GM12878 (cell line): Measurements from ENCODE around the gene PRDM16. TPM values are rescaled to one million over a fixed set of nuclear protein-coding genes. Genes with fewer than 3 reads are reported as not detected.

Source experiments
- ATAC-seq: fragments of 200-7000 bp; cut with Tn5 transposase; 3 replicates; pipeline ENCODE4 v1.9.1; 2020; ENCODE audit warnings: mild to moderate bottlenecking, moderate library complexity
- BruUV-seq: library from RNA; stranded (reverse); fragments of 400-500 nt; replicated peaks from 2 replicates; lab custom pipeline; 2021; lab: Mats Ljungman, UMichigan
- CTCF ChIA-PET: fragments of 300-600 bp; sonication (Branson Sonifier 250); formaldehyde crosslinking; extraction: SDS; loops from one replicate; lab custom pipeline; 2021; ENCODE audit warnings: inconsistent platforms; lab: Yijun Ruan, JAX
- POLR2A ChIA-PET: fragments of 350-600 bp; formaldehyde crosslinking; extraction: SDS; loops from one replicate; lab custom pipeline; 2021; ENCODE audit warnings: inconsistent platforms; lab: Charles Lee
- RAD21 ChIA-PET: fragments of 300-600 bp; sonication (Branson Sonifier 250); formaldehyde crosslinking; loops from one replicate; lab custom pipeline; 2023; ENCODE audit warnings: antibody characterized with exemption; ENCODE audit not compliant: unreplicated experiment; lab: Charles Lee
- SMC1A ChIA-PET: fragments of 300-600 bp; sonication (Branson Sonifier 250); formaldehyde crosslinking; loops from one replicate; lab custom pipeline; 2023; ENCODE audit not compliant: unreplicated experiment, uncharacterized antibody; lab: Charles Lee
- DNase-seq: peaks from one replicate; pipeline ENCODE4 v3.0.0-alpha.2; 2011; ENCODE audit warnings: low read depth, low spot score
- FAIRE-seq: peaks from 3 replicates; lab custom pipeline; 2011; peaks lifted over from hg19 to GRCh38; lab: Jason Lieb, UNC
- H2AFZ ChIP-seq: 2 replicates; pipeline ENCODE4 v1.6.0; 2011; ENCODE audit warnings: low read depth, low read length, control low read depth; ENCODE audit not compliant: control insufficient read depth
- H3K27ac ChIP-seq: 2 replicates; pipeline ENCODE4 v1.5.1; 2011; ENCODE audit warnings: control low read depth; ENCODE audit not compliant: control insufficient read depth, insufficient read depth
- H3K27me3 ChIP-seq, 2 experiments: replicated peaks in 1 of 2; 2 replicates each; pipeline versions ENCODE4 v1.6.0 to v1.6.1; 2011; ENCODE audit warnings: low read length in 1 of 2; ENCODE audit not compliant: control insufficient read depth in 2 of 2, insufficient read depth in 2 of 2
- H3K36me3 ChIP-seq, 2 experiments: 2 replicates each; pipeline ENCODE4 v1.5.1; 2011; ENCODE audit warnings: low read length in 1 of 2; ENCODE audit not compliant: control insufficient read depth in 2 of 2, insufficient read depth in 2 of 2
- H3K4me1 ChIP-seq: 2 replicates; pipeline ENCODE4 v1.6.1; 2011; ENCODE audit warnings: mild to moderate bottlenecking, low read length, moderate library complexity, mixed read lengths; ENCODE audit not compliant: control insufficient read depth, insufficient read depth
- H3K4me2 ChIP-seq: 2 replicates; pipeline ENCODE4 v1.6.0; 2011; ENCODE audit warnings: control low read depth; ENCODE audit not compliant: control insufficient read depth, insufficient read depth
- H3K4me3 ChIP-seq: fragments of 200-600 bp; sonication (generic); 2 replicates; pipeline ENCODE4 v1.5.1; 2016
- H3K79me2 ChIP-seq: 2 replicates; pipeline ENCODE4 v1.6.0; 2011; ENCODE audit warnings: low read length; ENCODE audit not compliant: control insufficient read depth, insufficient read depth
- H3K9ac ChIP-seq: 2 replicates; pipeline ENCODE4 v1.8.0; 2011; ENCODE audit warnings: low read length, control low read depth, mixed read lengths; ENCODE audit not compliant: control insufficient read depth, insufficient read depth
- H3K9me3 ChIP-seq: replicated peaks from 3 replicates; pipeline ENCODE4 v1.5.1; 2011; ENCODE audit warnings: mild to moderate bottlenecking, low read length; ENCODE audit not compliant: control insufficient read depth, insufficient read depth
- H4K20me1 ChIP-seq: 2 replicates; pipeline ENCODE4 v1.6.0; 2011; ENCODE audit not compliant: control insufficient read depth, insufficient read depth
- FOXK2 ChIP-seq: fragments of 450-650 bp; IDR thresholded peaks from 2 replicates; pipeline ENCODE4 v1.6.1; 2017; ENCODE audit warnings: mild to moderate bottlenecking, moderate library complexity
- FOXM1 ChIP-seq: IDR thresholded peaks from 2 replicates; pipeline ENCODE4 v1.6.1; 2012; ENCODE audit warnings: low read depth, mild to moderate bottlenecking, inconsistent platforms, low read length, moderate library complexity
- RAD51 ChIP-seq: fragments of 450-650 bp; IDR thresholded peaks from 2 replicates; pipeline ENCODE4 v1.6.1; 2016; ENCODE audit warnings: moderate library complexity, mild to moderate bottlenecking, inconsistent platforms
- RB1 ChIP-seq: fragments of 450-650 bp; formaldehyde crosslinking; IDR thresholded peaks from 2 replicates; pipeline ENCODE4 v1.6.1; 2017; ENCODE audit warnings: mild to moderate bottlenecking, borderline replicate concordance
- REST ChIP-seq: IDR thresholded peaks from 2 replicates; pipeline ENCODE4 v1.6.1; 2012; ENCODE audit warnings: mild to moderate bottlenecking, low read depth, low read length
- TCF3 ChIP-seq: IDR thresholded peaks from 2 replicates; pipeline ENCODE4 v1.6.1; 2012; ENCODE audit warnings: low read depth, mild to moderate bottlenecking, low read length, borderline replicate concordance; ENCODE audit not compliant: insufficient read depth
- ZNF207 ChIP-seq: fragments of 450-650 bp; IDR thresholded peaks from 2 replicates; pipeline ENCODE4 v1.6.1; 2014; ENCODE audit warnings: antibody characterized with exemption, mild to moderate bottlenecking, borderline replicate concordance
- ZNF384 ChIP-seq: IDR thresholded peaks from 2 replicates; pipeline ENCODE4 v1.6.1; 2012; ENCODE audit warnings: low read depth, mild to moderate bottlenecking, low read length, improper control_type of control experiment, borderline replicate concordance
- ZNF687 ChIP-seq: fragments of 450-650 bp; IDR thresholded peaks from 2 replicates; pipeline ENCODE4 v1.6.1; 2017; ENCODE audit warnings: mild to moderate bottlenecking, moderate library complexity
- WGBS: methylation state at CpG from one replicate; pipeline ENCODE4 v1.1.6; 2016; ENCODE audit warnings: low lambda C conversion rate; ENCODE audit not compliant: insufficient replicate concordance, insufficient coverage; ENCODE audit errors: missing lambda C conversion rate; 5-methylcytosine and 5-hydroxymethylcytosine counted together
- in situ Hi-C: fragments of 300-500 bp; cut with MboI; formaldehyde crosslinking; loops from 9 replicates; pipeline ENCODE4 v1.14.3; 2018; ENCODE audit warnings: mixed read lengths
- intact Hi-C: fragments of 100-400 bp; cut with micrococcal nuclease; formaldehyde crosslinking; loops from one replicate; pipeline ENCODE4 v1.14.2; 2022; ENCODE audit not compliant: unreplicated experiment
- polyA plus RNA-seq, 11 experiments: library from polyadenylated mRNA; depleted of rRNA in 4 of 11; unstranded in 6 of 11; stranded (reverse) in 5 of 11; fragments of >200 nt; fragmentation: Nextera tagmentation in 4 of 11; fragmentation: Illumina TruSeq in 1 of 11; extraction: Ambion mirVana in 4 of 11; extraction: Trizol in 1 of 11; gene quantifications; 1 replicate in 1 of 11; 2 replicates in 10 of 11; pipeline versions ENCODE4 v1.2.1 to v1.2.3, GENCODE V29; 2011 to 2016; ENCODE audit warnings: inconsistent platforms in 2 of 11, missing spikeins in 2 of 11, low read depth in 1 of 11
- total RNA-seq, 4 experiments: library from RNA; depleted of rRNA in 3 of 4; stranded (reverse); fragments of >200 nt in 3 of 4; fragmentation: Illumina TruSeq in 1 of 4; extraction: Trizol in 1 of 4; gene quantifications; 2 replicates each; pipeline versions ENCODE4 v1.2.1 to v1.2.3, GENCODE V29; 2013 to 2021
- TF ChIP-seq, protein P1 (sequence below): fragments of 450-650 bp; conservative IDR thresholded peaks from 2 replicates; pipeline ENCODE4 v1.6.1; 2017; ENCODE audit warnings: mild to moderate bottlenecking, moderate library complexity

The PRDM16 gene
- total and polyA plus RNA-seq, 10 of the 15 experiments (the other 5 are each of a cell fraction or from before 2014, with no cell fraction given), result 0.03 TPM; not detected in 9

- Histone ChIP-seq H3K4me3 (no peak overlapping the region), H2AFZ (no peak overlapping the region), H3K27me3 (no peaks in the 10 kb centered on the region; a peak in 1 of 4 replicates), H3K27ac (no peak overlapping the region), H3K9me3 (no peaks in the 10 kb centered on the region), H3K4me2 (no peak overlapping the region), H3K4me1 (no peaks in the 10 kb centered on the region), H4K20me1 (no peaks in the 10 kb centered on the region), H3K36me3 (no peaks in the 10 kb centered on the region), H3K9ac (no peak overlapping the region), H3K79me2 (no peaks in the 10 kb centered on the region)
- in situ Hi-C loops (no loop called here), intact Hi-C loops (no loop called here)
- 55% methylated on average over 38 of the region's 42 CpGs for WGBS
- DNase-seq (no peak), FAIRE-seq (no peak), ATAC-seq (no peak)
- POLR2A ChIA-PET, result no interaction called here
- BruUV-seq, result no TSS peak
- RAD21 ChIA-PET, result no interaction called here
- SMC1A ChIA-PET, result no interaction called here
- CTCF ChIA-PET, result no interaction called here
- no peak for TF ChIP-seq FOXM1
- no peak for TF ChIP-seq FOXK2
- TF ChIP-seq REST, result no peak
- no peak for TF ChIP-seq RAD51
- TF ChIP-seq ZNF384, result no peak
- TF ChIP-seq ZNF207, result no peak
- no peak for TF ChIP-seq TCF3
- no peak for TF ChIP-seq RB1
- no peak for TF ChIP-seq ZNF687
- TF ChIP-seq, protein P1, sequence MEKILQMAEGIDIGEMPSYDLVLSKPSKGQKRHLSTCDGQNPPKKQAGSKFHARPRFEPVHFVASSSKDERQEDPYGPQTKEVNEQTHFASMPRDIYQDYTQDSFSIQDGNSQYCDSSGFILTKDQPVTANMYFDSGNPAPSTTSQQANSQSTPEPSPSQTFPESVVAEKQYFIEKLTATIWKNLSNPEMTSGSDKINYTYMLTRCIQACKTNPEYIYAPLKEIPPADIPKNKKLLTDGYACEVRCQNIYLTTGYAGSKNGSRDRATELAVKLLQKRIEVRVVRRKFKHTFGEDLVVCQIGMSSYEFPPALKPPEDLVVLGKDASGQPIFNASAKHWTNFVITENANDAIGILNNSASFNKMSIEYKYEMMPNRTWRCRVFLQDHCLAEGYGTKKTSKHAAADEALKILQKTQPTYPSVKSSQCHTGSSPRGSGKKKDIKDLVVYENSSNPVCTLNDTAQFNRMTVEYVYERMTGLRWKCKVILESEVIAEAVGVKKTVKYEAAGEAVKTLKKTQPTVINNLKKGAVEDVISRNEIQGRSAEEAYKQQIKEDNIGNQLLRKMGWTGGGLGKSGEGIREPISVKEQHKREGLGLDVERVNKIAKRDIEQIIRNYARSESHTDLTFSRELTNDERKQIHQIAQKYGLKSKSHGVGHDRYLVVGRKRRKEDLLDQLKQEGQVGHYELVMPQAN, result no peak
Measured at GRCh38 chr1:3082571-3083516, 13.8 kb downstream of the PRDM16 start.
